NT2/D1 (cell line): ENCODE results near the gene CAPN12.

ENCODE experiments used
- DNase-seq: peaks from one replicate; pipeline ENCODE4 v3.0.0-alpha.2; 2011; ENCODE audit warnings: low read depth, low spot score
- H3K27me3 ChIP-seq: 2 replicates; pipeline ENCODE4 v1.6.0; 2011; ENCODE audit warnings: mild to moderate bottlenecking; ENCODE audit not compliant: insufficient read length, insufficient read depth
- H3K36me3 ChIP-seq: 2 replicates; pipeline ENCODE4 v1.6.1; 2011; ENCODE audit warnings: mild to moderate bottlenecking, low read length, mixed read lengths; ENCODE audit not compliant: insufficient read depth, insufficient read length
- H3K4me1 ChIP-seq: 2 replicates; pipeline ENCODE4 v1.5.1; 2011; ENCODE audit not compliant: insufficient read depth, insufficient read length
- H3K4me3 ChIP-seq: 2 replicates; pipeline ENCODE4 v1.5.1; 2011; ENCODE audit warnings: low read depth; ENCODE audit not compliant: insufficient read length
- H3K9ac ChIP-seq: 2 replicates; pipeline ENCODE4 v1.6.0; 2011; ENCODE audit warnings: low read depth; ENCODE audit not compliant: insufficient read length
- H3K9me3 ChIP-seq: 2 replicates; pipeline ENCODE4 v1.5.1; 2011; ENCODE audit warnings: mild to moderate bottlenecking, low read length; ENCODE audit not compliant: insufficient read depth
- SUZ12 ChIP-seq: IDR thresholded peaks from 2 replicates; pipeline ENCODE4 v1.6.1; 2011; ENCODE audit not compliant: insufficient read length, insufficient read depth; ENCODE audit errors: extremely low read depth
- YY1 ChIP-seq: IDR thresholded peaks from 2 replicates; pipeline ENCODE4 v1.6.1; 2011; ENCODE audit not compliant: insufficient read length, insufficient read depth
- ZNF274 ChIP-seq: IDR thresholded peaks from 2 replicates; pipeline ENCODE4 v1.6.1; 2011; ENCODE audit warnings: mild to moderate bottlenecking, low read depth, low read length

Gene CAPN12

DNA sequence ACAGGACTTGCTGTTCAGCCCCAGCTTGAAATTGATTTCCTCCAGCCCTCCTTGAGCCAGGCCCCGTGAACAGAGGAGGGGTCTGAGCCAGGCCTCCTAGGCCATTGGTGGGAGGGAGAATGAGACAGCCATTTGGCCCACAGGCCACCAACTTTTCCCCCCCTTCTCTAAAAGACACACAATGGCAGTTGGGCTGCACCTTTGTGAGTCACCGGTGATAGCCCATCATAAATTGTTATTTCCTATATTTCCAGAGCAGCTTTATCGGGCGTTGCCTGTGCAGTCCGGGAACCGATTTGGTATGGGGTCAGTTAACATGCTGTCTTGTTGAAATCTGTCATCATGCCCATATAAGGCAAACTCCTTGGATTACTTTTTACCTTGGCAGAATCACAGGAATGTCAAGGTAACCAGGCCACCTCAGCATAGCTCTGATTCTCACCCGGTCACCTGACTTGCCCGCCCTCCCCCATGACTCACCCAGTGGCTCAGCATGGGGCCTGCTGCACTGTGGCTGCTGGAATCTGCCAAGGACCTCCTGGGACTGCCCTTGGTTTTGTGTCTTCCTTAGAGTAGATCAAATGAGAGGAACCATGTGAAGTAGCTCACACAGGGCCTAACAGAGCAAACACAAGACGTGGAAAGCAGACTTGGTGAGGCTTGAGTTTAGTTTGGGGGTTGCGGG lies 60.7 kb downstream of the CAPN12 start:
- no peak for TF ChIP-seq ZNF274
- TF ChIP-seq SUZ12 = no peak
- TF ChIP-seq YY1 = no peak
- H3K9ac ChIP-seq = peak overlapping the region; percentile 11
- H3K27me3 ChIP-seq = no peaks in the 10 kb centered on the region
- H3K9me3 ChIP-seq = peaks cover 5% of the 10 kb centered on the region; the same call in 1 of the 2 replicates
- peaks cover 17% of the 10 kb centered on the region for H3K4me1 ChIP-seq
- peaks cover 35% of the 10 kb centered on the region for H3K36me3 ChIP-seq
- no peak overlapping the region for H3K4me3 ChIP-seq
- DNase-seq = no peak

DNA sequence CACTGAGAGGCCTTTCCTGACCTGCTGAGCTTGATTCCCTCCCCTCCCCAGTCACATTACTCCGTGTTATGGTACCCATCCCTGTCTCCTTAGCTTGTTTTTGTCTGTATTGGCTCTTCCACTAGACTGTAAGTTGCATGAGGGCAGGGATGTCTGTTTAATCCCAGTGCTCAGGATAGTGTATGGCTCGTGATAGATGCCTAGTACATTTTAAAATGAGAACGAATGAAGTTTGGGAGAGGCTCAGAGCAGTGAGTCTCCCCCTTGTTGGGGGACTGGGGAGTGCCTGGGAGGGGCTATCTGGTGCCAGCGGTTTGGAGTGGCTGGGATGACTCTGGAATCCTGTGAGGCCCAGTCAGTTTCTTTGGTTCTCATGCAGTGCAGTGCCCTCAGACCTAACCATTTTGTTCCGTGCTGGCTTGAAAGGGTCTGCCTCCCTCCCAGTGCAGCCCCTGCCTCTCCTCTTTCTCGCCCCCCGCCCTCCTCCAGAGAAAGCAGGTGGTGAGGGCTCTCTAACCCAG lies 61.3 kb downstream of the CAPN12 start:
- TF ChIP-seq YY1 (no peak), SUZ12 (no peak), ZNF274 (no peak)
- H3K27me3 ChIP-seq = no peaks in the 10 kb centered on the region
- peaks cover 5% of the 10 kb centered on the region; the same call in 1 of the 2 replicates for H3K9me3 ChIP-seq
- peak overlapping the region; percentile 45 for H3K9ac ChIP-seq
- H3K4me1 ChIP-seq = peaks cover 17% of the 10 kb centered on the region
- no peak for DNase-seq
- no peak overlapping the region for H3K4me3 ChIP-seq
- H3K36me3 ChIP-seq = peaks cover 38% of the 10 kb centered on the region

DNA sequence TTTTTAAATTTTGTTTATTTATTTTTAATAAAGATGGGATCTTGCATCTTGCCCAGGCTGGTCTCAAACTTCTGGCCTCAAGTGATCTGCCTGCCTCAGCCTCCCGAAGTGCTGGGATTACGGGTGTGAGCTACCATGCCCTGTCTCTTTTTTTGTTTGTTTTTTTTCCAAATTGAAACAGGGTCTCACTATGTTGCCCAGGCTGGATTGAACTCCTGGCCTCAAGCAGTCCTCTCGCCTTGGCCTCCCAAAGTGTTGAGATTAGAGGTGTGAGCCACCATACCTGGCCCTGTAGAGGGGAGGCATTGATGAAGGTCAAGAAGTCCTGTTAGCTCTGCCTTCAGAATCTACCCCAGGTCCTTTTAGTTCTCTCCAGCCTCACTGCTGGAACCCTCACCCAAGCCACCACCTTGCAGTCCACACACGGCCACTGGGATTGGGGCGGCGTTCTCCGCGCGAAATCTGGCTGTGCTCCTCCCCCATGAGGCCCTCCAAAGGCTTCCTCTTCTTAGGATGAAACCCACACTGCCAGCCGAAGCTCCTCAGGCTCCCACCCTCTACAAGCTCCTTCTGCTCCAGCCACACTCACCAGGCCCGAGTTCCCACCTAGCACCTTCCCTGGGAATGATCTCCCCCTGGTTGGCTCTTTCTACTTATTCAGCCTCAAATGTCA lies 61.9 kb downstream of the CAPN12 start:
- TF ChIP-seq ZNF274 (no peak), YY1 (no peak), SUZ12 (no peak)
- H3K9me3 ChIP-seq = peaks cover 5% of the 10 kb centered on the region; the same call in 1 of the 2 replicates
- peaks cover 39% of the 10 kb centered on the region for H3K36me3 ChIP-seq
- no peaks in the 10 kb centered on the region for H3K27me3 ChIP-seq
- no peak overlapping the region for H3K4me3 ChIP-seq
- no peak overlapping the region for H3K9ac ChIP-seq
- H3K4me1 ChIP-seq = peaks cover 17% of the 10 kb centered on the region
- no peak for DNase-seq
